ENCODE data around the gene SRPK3.

Gene SRPK3

GRCh38 chrX:153828723-153829548 lies 48.1 kb downstream of the SRPK3 start:
- in situ Hi-C loops (cut with MboI; ENCODE audit: low sequenced_read_pairs), result no loop called here

DNA sequence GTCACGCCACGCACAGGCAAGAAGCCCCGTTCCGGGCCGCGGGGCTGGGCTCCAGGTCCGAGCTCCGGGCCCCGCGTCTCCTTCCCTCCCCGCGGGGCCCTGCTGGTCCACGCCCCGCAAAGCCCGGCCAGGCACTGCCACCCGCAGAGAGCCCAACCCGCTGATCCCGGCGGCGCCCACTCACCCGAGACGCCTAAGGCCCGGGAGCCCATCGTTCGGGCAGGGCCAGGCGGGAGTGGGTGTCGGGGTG lies 48.6 kb downstream of the SRPK3 start:
- in situ Hi-C loops (cut with MboI; ENCODE audit: low sequenced_read_pairs), result no loop called here

- in situ Hi-C loops (cut with MboI; ENCODE audit: low sequenced_read_pairs), result no loop called here
Measured at GRCh38 chrX:153829799-153830639, 49.2 kb downstream of the SRPK3 start, which contains the start of gene PDZD4. Gene PDZD4, minus strand, starts transcription at chrX:153830544. Its CDS starts 246 bp downstream, at chrX:153830298.

DNA sequence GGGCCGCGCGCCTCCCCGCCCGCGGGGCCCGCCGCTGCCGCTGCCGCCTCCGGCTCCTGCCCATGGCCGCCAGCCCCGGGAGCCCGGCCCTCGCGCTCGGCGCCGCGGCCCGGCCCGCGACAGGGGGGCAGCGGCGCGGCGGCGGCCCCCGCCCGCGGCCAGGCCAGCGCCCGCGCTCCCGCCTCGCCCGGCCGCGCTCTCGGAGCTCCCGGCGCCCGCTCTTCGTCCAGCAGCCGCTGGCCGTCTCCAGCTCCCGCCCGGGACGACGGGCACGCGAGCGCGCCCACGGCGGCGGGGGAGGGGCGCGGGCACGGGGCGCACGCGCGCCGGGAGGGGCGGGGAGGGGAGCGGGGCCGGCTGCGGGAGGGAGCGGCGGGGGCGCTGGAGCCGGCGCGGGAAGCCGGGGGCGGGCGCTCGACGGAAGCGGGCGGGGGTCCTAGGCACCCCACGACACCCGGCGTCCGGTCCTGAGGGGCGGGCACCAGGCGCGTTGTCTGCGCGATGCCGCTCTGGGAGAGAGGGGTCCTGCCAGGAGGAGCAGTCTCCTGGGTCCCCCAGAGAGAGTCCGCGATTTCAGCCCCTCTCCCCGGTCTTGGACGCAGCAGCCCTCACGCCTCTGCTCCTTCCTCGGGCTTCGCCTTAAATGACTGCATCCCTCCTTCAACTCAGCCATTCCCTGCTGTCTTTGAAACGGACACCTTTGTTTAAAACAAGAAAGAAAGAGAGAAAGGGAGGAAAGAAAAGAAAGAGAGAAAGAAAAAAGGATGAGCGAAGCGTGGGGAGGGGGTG lies 50.0 kb downstream of the SRPK3 start:
- in situ Hi-C loops (cut with MboI; ENCODE audit: low sequenced_read_pairs), result no loop called here

- in situ Hi-C loops (cut with MboI; ENCODE audit: low sequenced_read_pairs), result no loop called here
Measured at GRCh38 chrX:153831429-153832150, 50.7 kb downstream of the SRPK3 start.

GRCh38 chrX:153832728-153833127 lies 51.9 kb downstream of the SRPK3 start:
- in situ Hi-C loops (cut with MboI; ENCODE audit: low sequenced_read_pairs), result no loop called here
